Mesenteric fat pad (tissue), 1 donor: Measurements from ENCODE around the gene COL18A1. TPM values are rescaled to one million over a fixed set of nuclear protein-coding genes. Genes with fewer than 3 reads are reported as not detected.

ENCODE experiments used
- DNase-seq: peaks from one replicate; pipeline ENCODE4 v3.0.0-alpha.2; 2020; ENCODE audit warnings: low spot score
- total RNA-seq: library from RNA; stranded (reverse); fragmentation: NEBNext Ultra II Directional; extraction: Animal tissue kit (Norgen Biotek cat#: 25700); gene quantifications from one replicate; pipeline ENCODE4 v1.2.1, GENCODE V29; 2021
- donor health status: DM: yes; HTN: yes; CAD: no.

The COL18A1 gene
- total RNA-seq, 1 donor from 2014 or later, result 79.8 TPM

GRCh38 chr21:45412491-45412890 lies 7.5 kb downstream of the COL18A1 start:
- no peak for DNase-seq

DNA sequence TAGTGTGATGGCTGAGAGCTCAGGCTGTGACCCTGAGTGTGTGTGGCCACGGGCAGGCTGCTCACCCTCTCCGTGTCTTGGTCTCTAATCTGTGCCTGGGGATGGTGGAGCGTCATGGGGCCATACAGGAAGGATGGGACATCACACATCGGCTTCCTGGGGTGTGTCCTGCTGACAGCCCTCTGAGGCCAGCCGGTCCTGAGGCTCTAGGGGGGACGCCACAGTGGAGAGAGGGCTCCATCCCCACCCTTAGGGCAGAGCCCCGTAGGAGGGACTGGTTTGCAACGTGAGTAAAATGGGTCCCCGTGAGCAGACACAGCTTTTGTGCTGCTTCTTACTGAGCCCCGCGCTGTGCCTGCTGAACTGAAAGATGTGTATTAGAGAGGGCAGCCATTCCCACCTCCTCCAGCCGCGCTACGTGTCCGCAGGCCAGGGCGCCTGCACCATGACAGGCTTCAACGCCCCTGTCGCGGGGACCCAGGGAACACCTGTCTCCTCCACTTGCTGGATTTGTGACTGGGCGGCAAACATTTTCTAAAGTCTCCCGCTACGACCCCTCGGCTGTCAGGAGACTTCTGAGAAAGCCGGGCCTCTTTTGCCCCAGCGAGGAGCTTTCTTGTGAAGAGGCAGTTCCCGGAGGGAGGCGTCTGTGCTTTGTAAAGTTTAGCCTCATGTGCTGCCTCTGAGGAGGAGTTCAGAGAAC lies 8.1 kb downstream of the COL18A1 start:
- no peak for DNase-seq

GRCh38 chr21:45413922-45414321 lies 9.0 kb downstream of the COL18A1 start:
- no peak for DNase-seq

DNA sequence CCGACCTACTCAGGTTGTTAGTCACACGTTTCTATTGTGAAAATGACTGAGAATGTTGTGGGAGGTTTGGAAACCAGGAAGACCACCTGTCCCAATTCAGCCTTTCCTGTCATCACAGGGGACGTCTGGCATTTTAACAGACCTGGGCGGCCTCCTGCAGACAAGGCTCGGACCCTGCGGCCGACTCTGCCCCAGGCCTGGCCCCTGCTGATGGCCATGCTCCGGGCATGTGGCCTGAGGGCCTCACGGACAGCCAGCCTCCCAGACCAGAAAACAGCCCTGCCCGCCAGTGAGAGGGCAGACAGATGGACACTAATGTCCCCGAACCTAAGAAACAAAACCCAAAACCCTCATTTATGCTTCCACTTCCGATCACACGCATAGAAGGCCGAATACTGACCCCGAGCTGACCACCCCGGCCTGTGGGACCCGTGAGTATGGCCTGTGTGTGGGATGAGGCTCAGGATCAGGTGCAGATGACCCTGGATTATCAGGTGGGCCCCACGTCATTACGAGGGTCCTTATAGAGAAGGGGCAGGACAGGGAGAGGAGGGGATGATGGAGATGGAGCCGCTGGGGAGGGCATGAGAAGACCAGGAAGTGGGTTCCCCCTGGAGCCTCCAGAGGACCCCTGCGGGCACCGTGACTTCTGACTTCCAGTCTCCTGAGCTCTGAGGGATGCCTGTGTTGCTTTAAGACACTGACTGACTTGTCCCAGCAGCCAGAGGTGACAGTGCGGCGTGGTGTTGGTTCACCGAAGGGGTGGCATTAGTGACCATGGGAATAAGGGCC lies 9.6 kb downstream of the COL18A1 start:
- no peak for DNase-seq

GRCh38 chr21:45415188-45415942 lies 10.4 kb downstream of the COL18A1 start:
- DNase-seq, result no peak

GRCh38 chr21:45415943-45416611 lies 11.1 kb downstream of the COL18A1 start:
- DNase-seq, result no peak

DNA sequence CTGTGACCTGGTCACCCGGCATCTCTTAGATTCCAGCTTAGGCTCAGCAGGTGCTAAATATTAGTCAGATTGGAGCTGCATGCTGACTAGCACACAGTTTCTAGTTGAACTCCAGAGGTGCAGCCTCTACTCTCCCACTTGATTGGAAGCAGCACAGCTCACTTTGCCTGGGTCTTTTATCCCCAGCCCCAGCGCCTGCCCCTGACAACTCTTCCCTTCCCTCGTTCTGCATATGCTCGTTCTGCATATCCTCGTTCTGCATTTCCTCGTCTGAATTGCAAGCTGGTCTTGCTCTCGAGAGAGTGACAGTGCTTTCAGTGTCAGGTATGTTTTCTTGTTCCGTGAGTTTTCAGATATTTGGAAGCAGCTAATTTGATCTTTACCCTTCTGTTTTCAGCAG lies 11.7 kb downstream of the COL18A1 start:
- no peak for DNase-seq

DNA sequence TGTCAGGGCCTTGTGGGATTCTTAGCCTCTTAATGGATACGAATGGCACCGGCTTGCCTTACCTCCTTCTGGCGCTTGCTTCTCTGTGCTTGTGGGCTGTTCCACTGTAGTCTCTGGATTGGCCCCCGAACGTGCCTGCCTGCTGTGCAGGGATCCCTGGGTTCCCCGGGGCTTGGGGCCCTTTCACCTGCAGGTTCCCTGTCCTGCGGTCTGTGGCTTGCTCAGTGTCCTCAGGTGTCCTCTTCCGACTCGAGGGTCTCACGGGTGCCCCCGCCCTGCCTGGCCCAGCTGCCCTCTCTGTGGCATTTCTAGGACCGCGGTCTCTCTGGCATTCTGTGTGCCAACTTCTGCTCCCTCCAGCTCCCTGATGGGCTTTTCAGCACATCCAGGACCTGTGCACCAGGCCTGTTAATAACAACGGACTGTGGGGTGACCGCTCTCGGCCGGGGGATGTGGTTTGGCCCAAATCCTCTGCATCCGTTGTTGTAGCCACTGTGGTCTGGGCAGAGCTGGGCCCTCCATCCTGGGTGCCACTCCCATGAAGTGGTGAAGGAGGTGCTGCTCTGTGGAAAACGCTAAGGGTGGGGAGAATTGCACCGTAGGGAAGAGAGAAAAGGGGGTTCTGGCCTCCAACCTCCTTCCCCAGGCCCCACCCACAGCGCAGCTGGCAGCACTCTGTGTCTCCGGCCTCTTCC lies 12.4 kb downstream of the COL18A1 start:
- DNase-seq, result no peak

DNA sequence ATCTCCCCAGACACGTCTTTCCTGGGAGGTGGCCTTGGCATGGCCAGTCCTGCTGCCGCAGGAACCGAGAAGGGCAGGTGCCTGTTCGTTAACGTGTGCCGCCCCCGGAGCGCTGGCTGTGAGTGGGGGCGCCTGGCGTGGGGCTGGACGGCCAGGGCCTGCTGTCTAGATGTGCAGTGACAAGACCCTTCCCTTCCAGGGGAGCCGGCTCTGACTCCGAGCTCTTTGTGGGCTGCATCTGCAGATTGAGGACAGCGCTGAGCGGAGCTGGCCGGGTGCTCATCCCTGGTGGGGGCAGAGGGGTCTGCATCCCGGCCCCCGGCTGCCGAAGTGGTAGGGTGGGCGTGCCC lies 13.0 kb downstream of the COL18A1 start:
- no peak for DNase-seq

DNA sequence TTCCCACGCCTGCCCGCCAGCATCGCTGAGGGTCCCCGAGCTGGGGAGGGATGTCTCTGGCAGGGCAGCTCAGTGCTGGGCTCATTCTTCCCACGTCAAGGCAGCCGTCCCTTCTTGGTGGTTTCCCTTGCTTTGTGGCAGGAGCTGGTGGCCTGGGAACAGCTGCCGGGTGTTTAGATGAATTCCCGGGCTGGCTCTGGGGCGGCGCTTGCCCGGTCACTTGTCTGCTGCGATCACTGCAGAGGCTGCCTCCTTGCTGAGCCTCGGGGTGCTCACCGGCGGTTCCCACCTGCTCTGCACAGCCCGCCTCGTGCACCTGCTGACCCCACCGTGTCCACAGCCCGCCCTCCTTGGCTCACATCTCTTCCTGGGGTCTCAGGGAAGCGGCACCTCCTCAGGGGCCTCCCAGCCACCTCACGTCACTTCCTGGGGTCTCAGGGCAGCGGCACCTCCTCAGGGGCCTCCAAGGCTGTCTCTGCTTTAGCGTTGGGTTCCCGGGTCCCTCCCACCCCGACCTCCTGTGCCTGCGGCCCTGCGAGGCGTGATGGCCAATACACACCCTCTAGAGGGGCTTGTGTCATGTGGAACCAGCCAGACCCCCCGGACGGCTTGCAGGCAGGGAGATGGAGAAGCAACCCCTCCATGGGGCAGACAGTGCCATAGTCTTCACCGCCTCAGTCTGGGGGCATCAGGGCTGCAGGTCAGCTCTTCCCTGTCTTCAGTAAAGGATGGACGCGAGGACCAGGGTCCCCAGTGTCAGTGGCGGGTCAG lies 13.5 kb downstream of the COL18A1 start:
- no peak for DNase-seq

DNA sequence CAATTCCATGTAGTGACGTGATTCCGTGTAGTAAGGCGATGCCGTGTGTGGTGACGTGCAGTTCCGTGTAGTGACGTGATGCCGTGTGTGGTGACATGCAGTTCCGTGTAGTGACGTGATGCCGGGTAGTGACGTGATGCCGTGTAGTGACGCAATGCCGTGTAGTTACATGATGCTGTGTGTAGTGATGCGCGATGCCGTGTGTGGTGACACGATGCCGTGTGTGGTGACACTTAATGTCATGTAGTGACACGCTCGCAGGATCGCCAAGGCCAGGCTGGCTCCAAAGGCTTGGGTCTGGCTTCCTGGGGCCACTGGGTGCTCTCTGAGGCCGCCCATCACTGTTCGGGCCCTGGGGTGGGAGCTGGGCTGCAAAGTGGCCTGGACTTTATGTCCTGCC lies 14.2 kb downstream of the COL18A1 start:
- no peak for DNase-seq

GRCh38 chr21:45420061-45421041 lies 15.4 kb downstream of the COL18A1 start:
- DNase-seq, result no peak

DNA sequence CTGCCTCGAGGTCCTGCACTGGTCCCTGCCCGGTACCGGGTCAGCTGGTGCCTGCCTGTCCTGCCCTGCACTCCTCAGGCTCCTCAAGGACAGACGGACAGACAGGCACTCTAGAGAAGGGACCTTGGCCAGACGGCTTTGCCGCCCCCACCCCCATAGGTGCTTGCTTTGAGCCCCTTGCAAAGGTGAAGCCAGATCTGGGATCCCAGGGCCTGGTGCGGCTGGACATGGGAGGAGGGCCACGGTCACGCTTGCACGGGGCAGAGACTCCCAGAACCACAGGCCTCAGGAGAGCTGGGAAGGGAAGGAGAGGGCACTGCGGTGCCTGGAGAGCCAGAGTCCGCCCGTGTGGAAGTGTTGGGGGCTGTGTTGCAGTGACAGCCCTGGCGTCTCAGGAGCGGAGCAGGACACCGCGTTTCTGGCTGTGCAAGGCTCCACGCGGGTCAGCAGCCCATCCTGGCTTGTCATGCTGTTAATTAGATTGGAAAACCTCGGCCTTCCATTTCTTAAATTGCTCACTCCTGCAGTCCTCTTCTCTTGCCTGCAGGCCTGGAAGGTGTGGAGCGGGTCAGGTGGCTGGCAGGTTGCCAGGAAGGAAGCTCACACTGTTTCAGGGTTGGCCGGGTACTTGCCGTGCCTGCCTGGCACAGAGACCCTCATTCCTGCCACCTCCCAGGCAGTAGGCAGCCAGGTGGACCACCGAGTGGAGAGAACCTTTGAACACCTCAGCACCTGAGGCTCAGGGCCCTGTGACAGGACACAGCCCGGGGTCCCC lies 16.3 kb downstream of the COL18A1 start:
- no peak for DNase-seq

DNA sequence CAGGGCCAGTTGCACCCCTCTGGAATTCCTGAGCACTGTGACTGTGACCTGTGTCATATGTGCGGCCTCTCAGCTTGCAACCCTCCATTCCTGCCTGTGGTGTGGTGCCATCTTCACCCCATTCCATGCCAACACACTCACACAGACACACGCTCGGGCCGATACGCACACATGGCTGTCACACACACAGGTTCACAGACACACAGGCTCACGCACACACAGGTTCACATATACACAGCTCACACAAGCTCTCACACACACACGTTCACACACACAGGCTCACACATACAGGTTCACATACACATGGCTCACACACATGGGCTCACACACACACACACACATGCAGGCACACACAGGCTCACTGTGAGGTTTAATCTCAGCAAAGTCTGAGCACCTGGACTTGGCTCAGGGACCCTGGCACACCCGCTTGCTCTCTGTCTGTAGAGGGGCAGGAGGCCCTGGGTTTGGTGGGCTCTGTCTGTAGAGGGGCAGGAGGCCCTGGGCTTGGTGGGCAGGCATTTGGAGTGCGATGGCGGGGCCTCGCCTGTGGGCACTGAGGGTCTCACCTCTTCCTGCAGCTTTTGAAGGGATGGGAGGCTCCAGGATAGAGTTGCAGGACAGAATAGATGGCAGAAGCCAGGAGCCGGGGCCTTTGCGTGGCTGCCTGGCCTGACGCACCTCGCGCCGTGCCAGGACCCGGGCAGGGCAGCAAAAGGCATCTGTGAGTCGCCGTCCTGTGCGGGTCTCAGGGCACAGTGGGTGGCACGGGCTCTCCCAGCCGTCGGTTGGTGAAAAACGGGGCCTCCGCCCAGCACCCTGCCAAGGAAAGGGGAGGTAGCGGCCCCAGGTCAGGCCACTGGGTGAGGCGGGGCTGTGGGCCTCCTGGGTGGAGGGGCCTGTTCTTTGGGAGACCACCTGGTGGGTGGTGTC lies 17.1 kb downstream of the COL18A1 start:
- no peak for DNase-seq

DNA sequence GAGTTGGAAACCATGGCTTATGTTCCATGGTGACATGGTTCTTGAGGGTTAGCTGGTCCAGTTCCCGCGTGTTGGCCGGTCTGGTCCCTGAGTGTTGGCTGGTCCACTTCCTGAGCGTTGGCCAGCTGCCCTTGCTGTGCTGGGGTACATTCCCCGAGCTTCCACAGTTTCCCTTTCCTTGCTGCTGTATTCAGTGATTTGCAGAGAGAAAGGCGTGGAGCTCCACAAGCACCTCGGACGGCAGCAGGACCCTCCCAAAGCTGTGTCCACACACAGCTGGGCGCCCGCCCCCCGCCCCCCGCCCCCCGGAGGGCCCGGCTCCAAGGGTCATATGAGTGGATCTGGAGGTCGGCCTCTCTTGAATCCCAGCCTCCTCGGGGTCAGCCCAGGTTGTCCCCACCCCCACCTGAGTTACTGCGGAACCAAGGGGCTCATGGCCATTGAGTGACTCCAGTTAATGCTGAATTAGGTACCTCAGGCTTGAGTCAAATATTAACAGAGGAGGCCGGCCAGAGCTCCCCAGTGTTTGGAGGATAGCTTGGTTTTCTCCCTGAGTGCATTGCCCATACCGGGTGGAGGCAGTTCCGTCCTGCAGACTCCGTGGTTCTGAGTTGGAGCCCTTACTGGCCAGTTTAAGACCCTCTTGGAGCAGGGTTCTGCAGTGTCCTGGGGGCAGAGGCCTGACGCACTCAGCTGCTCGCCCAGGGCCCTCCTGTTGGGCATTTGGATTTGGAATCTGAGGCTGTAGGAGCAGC lies 18.4 kb downstream of the COL18A1 start:
- no peak for DNase-seq
